ENCODE results near the gene TIAM2. TPM values are rescaled to one million over a fixed set of nuclear protein-coding genes. Genes with fewer than 3 reads are reported as not detected.
A peak's percentile ranks its signal among the peaks of the same experiment; 100 is the strongest.
"Not testable (repeated sequence)": the region's sequence is repeated elsewhere in the genome, so short reads cannot be mapped to it uniquely, and the experiment has no call there.

Gene TIAM2
- total RNA-seq, 1 donor from 2014 or later: 21.1 TPM

GRCh38 chr6:154962753-154963152 is 32.4 kb upstream of the TIAM2 start:
- Mint-ChIP-seq H3K27ac (ENCODE audit: unreplicated experiment) (no peak overlapping the region), H3K4me3 (ENCODE audit: unreplicated experiment) (no peak overlapping the region), H3K9me3 (ENCODE audit: unreplicated experiment) (no peaks in the 10 kb centered on the region), H3K36me3 (ENCODE audit: low read depth, unreplicated experiment) (no peaks in the 10 kb centered on the region), H3K27me3 (ENCODE audit: unreplicated experiment) (peaks cover 3% of the 10 kb centered on the region), H3K4me1 (ENCODE audit: unreplicated experiment) (peaks cover 6% of the 10 kb centered on the region)
- DNase-seq (ENCODE audit: low spot score): no peak
- no peak for TF ChIP-seq CTCF (IDR thresholded peaks at IDR 0.05; ENCODE audit: unreplicated experiment)

- not testable (repeated sequence) for H3K27ac Mint-ChIP-seq (ENCODE audit: unreplicated experiment); H3K27me3 Mint-ChIP-seq (ENCODE audit: unreplicated experiment); H3K4me3 Mint-ChIP-seq (ENCODE audit: unreplicated experiment); H3K4me1 Mint-ChIP-seq (ENCODE audit: unreplicated experiment); H3K36me3 Mint-ChIP-seq (ENCODE audit: low read depth, unreplicated experiment); H3K9me3 Mint-ChIP-seq (ENCODE audit: unreplicated experiment); DNase-seq (ENCODE audit: low spot score)
Measured at GRCh38 chr6:154966065-154966770, 28.9 kb upstream of the TIAM2 start.

- DNase-seq (ENCODE audit: low spot score): no peak
- Mint-ChIP-seq H3K36me3 (ENCODE audit: low read depth, unreplicated experiment) (no peaks in the 10 kb centered on the region), H3K27me3 (ENCODE audit: unreplicated experiment) (no peaks in the 10 kb centered on the region), H3K9me3 (ENCODE audit: unreplicated experiment) (no peaks in the 10 kb centered on the region), H3K4me1 (ENCODE audit: unreplicated experiment) (peaks cover 3% of the 10 kb centered on the region), H3K4me3 (ENCODE audit: unreplicated experiment) (no peak overlapping the region), H3K27ac (ENCODE audit: unreplicated experiment) (no peak overlapping the region)
- TF ChIP-seq CTCF (IDR thresholded peaks at IDR 0.05; ENCODE audit: unreplicated experiment): no peak
Measured at GRCh38 chr6:154969796-154970195, 25.3 kb upstream of the TIAM2 start.

GRCh38 chr6:154974485-154975149 is 20.5 kb upstream of the TIAM2 start:
- H3K9me3 Mint-ChIP-seq (ENCODE audit: unreplicated experiment): no peaks in the 10 kb centered on the region
- no peak for DNase-seq (ENCODE audit: low spot score)
- no peak overlapping the region for H3K27ac Mint-ChIP-seq (ENCODE audit: unreplicated experiment)
- peaks cover 3% of the 10 kb centered on the region for H3K4me1 Mint-ChIP-seq (ENCODE audit: unreplicated experiment)
- no peaks in the 10 kb centered on the region for H3K27me3 Mint-ChIP-seq (ENCODE audit: unreplicated experiment)
- H3K36me3 Mint-ChIP-seq (ENCODE audit: low read depth, unreplicated experiment): no peaks in the 10 kb centered on the region
- H3K4me3 Mint-ChIP-seq (ENCODE audit: unreplicated experiment): no peak overlapping the region
- TF ChIP-seq CTCF (IDR thresholded peaks at IDR 0.05; ENCODE audit: unreplicated experiment): peak; percentile 39

GRCh38 chr6:154977588-154977987 is 17.5 kb upstream of the TIAM2 start:
- H3K27me3 Mint-ChIP-seq (ENCODE audit: unreplicated experiment): no peaks in the 10 kb centered on the region
- no peaks in the 10 kb centered on the region for H3K9me3 Mint-ChIP-seq (ENCODE audit: unreplicated experiment)
- H3K4me1 Mint-ChIP-seq (ENCODE audit: unreplicated experiment): no peaks in the 10 kb centered on the region
- no peak overlapping the region for H3K4me3 Mint-ChIP-seq (ENCODE audit: unreplicated experiment)
- H3K27ac Mint-ChIP-seq (ENCODE audit: unreplicated experiment): no peak overlapping the region
- no peak for DNase-seq (ENCODE audit: low spot score)
- no peaks in the 10 kb centered on the region for H3K36me3 Mint-ChIP-seq (ENCODE audit: low read depth, unreplicated experiment)
- TF ChIP-seq CTCF (IDR thresholded peaks at IDR 0.05; ENCODE audit: unreplicated experiment): no peak

All from endothelial cell (in vitro differentiated cells).